Muscle of arm (tissue), 12 donors: ENCODE measurements around the gene SACS. TPM values are rescaled to one million over a fixed set of nuclear protein-coding genes. Genes with fewer than 3 reads are reported as not detected.
"Not testable (repeated sequence)": the region's sequence is repeated elsewhere in the genome, so short reads cannot be mapped to it uniquely, and the experiment has no call there.

Experiments
- DNase-seq: peaks from one replicate; pipeline ENCODE4 v3.0.0-alpha.2; 2013
- polyA plus RNA-seq, 12 donors: library from polyadenylated mRNA; unstranded; fragments of 120-200 nt; gene quantifications; one replicate each; pipeline ENCODE4 v1.2.1, GENCODE V29; 2013; ENCODE audit not compliant: insufficient read length in 12 of 12

The SACS gene
- polyA plus RNA-seq, 12 donors = 22.9 to 75.7 (median 54.4) TPM

DNA sequence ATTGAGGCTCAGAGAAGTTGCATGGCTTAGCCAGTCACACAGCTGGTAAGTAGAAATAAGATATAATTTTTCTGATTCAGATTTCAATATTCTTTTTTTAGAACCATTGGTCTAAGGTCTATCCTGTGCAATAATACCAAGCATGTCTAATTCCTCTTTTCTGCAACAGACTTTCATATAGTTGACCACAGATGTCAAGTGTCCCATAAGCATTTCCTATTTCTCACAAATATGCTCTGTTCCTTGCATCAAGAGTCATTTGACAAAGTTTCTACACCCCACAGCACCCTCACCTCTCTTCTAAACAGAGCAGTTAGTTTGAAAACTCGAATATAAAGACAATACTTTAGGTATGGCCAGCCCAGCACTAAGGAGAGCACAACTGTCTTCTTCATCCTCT lies 26.8 kb upstream of the SACS start:
- DNase-seq = no peak

DNA sequence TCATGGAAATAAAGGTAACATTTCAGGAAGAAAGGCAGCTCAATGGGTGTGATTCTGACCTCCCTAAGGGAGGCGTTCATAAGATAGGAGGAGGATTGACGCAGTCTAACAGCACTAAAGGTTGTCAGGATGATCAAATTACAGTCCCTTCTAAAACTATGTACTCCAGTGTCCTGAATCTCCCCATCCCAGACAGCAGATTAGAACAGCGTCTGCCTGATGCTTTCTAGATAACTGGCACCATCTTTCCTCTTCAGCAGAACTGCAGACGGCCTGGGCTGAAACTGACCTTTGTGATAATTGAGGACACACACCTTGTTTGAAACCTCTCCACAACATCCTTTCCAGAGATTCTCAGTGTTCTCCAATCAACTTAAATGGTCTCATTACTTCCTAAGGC lies 25.5 kb upstream of the SACS start:
- no peak for DNase-seq

DNA sequence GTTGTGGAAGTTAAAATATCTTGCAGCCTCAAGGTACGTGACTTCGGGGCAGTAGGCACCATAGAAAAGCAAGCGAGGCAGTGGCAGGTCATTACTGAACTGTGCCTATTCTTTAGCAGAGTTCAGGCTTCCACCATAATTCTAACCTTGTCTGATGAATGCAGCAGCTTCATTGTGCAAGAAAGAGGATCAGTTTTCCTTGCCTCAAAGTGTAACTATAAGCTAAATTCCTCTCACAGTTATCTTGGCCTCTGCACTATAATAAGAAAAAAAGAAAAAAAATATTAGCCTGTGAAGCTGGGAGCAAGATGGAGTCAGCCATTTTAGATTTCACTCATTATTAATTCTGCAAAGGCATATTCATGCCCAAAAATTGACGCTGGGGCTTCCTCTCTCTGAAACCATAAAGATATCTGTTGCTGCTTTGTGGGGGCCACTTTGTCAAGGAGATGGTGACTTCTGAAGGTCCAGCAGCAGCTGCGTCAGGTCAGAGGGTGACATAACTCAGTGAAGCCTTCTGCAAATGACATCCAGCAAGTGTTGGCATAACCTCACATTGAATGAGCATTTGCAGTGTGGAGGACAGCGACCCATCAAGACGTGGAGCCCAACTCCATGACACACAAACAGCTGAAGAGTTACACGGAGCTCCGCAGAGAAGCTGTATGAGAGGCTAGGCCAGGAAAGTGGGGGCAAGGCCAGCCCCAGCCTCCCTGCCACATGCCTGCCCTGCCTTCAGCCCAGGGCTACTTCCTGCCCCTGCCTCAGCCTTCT lies 23.1 kb upstream of the SACS start:
- no peak for DNase-seq

DNA sequence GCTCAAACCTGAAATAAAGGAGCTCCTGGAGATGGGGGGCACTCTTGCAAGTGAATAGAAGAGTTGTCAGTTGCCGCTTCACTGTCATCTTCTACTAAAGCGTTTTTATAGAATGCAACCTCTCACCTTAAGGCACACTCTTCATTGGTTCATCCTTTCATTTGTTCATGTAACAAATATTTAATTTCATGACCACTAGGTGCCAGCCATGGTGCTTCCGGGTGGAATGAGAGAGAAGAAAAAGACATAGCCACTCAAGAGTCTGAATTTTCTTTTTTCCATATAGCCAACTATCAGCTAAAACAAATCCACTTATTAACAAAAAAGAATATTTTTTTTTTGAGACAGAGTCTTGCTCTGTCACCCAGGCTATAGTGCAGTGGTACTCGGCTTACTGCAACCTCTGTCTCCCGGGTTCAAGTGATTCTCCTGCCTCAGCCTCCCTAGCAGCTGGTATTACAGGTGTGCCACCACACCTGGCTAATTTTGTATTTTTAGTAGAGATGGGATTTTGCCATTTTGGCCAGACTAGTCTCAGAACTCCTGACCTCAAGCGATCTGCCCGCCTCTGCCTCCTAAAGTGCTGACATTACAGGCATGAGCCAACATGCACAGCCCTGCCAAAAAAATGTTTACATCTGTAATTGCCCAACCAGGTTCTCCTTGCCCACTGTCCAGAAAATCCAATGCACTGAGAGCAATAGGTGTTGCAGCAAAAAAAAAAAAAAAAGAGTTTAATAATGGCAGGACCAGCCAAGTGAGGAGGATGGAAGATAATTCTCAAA lies 22.1 kb upstream of the SACS start:
- DNase-seq = no peak

DNA sequence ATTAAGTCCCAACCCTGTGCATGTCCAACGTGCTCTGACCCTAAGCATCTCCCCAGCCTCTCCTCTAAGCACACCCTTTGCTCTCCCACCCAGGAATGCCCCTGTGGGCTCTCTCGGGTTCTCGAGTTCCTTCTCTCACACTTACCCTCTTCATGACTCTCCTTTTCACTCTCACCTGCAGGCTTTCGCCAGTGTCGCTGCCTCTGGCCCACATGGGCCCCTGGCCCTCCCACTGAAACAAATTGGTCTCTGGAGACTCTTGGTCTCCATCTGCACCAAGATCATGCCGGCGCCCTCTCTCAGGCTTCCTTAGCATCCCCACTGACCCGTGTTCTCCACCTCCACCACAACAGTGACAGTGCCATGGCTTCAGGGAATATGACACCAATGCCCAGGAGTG lies 19.6 kb upstream of the SACS start:
- DNase-seq = no peak

DNA sequence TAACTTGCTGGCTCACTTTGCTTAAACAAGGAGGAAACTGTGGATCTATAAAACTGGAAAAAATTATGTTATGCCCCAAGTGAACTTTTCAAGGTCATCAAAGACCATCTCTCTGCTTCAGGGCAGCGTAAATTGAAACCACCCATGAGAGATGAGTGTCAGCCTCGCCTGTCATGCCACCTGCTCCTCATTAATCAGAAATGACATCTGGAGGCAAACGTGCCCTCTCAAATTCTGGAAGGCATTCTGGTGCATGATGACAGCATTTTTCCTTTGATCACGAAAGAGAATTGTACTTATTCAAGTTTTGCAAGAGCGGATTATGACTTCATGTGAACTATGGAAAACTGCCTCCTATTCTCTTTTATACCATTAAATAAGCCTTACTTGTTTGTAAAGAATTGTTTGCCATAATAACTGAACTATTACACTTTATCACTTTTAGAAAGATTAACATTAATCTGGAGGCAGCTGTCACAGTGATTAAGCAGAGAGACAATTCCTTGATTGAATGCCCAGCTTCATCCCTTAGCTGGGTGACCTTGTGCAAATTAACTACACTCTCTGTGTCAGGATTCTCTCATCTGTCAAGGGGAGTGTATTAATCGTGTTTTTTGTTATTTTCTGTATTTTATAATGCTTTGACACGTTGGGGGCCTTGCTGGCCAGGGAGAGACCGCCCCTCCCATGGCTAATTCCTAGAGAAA lies 17.0 kb upstream of the SACS start:
- peak; percentile 63 for DNase-seq

DNA sequence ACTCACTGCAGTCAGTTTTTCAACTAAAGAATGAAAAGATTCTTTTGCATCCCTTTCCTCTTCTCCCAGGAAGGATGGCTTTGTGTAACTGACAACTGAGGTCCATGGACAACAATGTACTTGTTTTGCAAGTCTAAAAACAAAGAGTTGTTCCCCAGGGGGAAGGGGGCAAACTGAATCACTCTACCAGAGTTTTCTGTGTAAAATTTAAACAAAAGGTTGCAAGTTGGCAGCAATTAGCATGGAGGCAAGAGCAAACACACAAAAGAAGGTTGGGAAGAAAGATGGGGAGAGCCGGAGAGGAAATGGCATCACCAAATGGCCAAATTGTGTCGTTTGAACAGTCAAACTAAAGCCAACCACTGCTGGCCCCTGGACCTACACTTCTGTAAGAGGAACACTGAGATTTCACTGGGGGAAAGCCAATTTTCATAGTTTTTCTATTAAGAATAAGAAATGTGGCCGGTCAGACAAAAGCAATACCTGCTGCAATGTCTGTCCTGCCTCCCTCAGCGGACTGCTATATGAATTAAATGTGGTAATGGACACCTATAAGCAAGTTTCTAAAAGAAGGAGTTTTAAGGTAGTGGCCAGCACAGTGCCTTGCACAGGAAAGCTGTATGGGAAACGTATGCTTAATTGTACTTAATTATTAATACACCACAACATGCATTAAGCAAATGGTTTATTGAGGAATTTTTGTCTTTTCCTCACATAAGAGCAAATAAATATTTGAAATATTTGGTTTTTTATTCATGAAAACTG lies 16.1 kb upstream of the SACS start:
- no peak for DNase-seq

DNA sequence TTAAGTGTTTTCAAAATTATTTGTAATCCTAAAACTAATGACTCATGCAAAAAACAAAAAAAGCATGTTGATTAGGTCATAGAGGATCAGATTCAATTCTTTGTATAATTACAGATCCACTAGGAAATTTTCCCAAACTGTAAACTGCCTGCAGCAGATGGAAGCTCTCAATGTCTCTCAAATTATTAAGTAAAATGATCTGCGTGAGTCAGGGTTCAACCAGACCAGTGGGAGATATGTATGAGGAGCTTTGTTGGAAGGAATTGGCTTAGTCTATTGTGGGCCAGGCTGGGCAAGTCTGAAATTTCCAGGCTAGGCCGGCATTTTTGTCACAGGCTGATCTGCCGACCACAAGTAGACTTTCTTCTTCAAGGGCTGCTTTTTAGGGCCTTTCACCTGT lies 14.4 kb upstream of the SACS start:
- no peak for DNase-seq

DNA sequence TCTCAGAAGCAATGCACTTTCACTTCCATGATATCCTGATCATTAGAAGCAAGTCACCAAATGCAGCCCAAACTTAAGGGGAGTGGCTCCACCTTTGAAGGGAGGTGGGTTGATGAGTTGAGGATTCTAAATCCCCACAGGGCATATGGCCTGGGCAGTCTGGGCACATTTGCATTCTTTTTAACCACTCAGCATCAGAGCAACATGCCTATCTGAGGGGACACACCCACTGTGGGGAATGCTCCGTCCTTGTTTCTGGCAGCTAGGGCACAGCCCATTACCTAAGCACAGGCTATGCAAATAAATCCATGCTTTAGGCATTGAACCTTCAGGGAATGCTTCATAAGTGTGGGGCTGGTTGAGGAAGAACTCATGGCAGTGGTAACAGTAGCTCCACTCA lies 12.3 kb upstream of the SACS start:
- DNase-seq = no peak

DNA sequence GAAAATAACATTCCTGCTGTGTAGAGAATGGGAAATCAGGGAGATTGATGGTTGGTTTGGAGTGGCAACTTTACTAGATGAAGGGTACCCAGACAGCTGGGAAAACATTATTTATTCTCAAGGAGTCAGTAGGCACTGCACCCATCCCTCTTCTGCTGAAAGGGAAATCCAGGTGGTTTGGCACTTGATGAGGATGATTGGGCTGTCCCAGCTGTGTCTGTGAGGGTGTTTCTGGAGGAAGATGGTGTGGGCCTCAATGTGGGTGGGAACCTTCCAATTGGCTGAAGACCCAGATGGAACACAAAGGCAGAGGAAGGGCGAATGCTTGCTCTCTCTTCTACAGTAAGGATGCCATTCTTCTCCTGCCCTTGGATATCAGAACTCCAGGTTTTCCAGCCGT lies 10.4 kb upstream of the SACS start:
- no peak for DNase-seq

DNA sequence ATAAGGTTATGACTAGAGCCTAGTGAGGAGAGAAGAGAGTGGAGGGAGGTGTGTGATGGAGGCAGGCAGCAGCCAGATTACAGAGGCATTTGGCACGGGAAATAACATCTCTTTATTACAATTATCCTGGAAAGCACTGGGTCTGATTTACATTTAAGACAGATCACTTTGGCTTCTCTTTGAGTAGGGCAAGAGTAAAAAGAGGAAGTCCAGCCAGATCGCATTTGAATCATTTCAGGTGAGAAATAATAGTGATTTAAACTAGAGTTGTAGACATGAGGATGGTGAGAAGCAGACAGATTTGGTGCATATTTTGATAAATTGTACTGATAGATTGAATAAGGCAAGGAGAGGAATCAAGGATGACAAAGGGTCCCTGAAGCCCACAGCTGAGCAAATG lies 9.6 kb upstream of the SACS start:
- DNase-seq = no peak

DNA sequence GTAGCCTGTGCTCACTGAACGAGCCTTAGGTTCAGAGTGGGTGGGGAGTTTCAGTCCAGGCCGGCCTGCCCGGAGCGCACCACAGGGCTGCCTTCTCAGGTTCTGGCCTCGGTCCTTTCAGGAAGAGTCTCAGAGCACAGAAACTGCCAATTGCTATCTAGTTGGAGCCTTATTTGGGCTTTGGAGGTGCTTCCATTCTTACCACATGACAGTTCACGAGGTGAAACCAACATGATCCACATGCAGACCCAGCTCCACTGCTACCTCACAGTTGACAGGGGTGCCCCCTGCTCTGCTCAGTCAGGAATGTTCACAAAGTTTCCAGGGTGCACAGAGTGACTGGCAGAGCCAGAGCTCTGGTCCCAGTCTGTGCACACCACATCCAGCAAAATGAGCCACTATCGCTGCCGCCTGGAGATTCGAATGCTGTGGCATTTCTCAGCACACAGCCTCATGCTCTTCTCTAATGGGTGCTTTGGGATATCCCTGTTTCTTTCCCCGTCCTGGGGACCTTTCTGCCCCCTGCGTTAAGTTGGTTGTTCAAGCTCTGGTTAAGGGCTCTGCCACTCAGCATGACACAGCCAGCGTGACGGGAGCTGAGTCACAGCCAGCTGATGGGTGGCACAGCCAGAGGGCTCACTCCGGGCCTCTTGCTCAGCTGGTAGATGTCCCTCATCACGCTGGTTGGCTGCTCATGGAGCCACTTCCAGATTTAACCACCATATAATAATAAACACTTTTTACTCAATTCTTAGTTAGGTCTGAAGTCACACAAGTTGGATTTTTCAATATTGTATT lies 7.5 kb upstream of the SACS start:
- DNase-seq = no peak

DNA sequence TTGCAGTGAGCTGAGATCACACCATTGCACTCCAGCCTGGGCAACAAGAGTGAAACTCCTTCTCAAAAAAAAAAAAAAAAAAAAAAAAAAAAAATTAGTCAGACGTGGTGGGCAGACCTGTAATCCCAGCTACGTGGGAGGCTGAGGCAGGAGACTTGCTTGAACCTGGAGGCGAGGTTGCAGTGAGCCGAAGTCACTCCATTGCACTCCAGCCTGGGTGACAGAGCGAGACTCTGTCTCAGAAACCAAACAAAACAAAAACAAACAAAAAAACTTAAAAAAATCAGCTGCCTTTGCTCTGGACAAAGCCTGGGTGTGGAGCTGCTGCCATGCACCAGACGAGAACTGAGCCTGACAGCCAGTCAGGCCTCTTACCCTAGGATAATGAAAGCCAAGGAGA lies 6.8 kb upstream of the SACS start:
- DNase-seq = not testable (repeated sequence)

DNA sequence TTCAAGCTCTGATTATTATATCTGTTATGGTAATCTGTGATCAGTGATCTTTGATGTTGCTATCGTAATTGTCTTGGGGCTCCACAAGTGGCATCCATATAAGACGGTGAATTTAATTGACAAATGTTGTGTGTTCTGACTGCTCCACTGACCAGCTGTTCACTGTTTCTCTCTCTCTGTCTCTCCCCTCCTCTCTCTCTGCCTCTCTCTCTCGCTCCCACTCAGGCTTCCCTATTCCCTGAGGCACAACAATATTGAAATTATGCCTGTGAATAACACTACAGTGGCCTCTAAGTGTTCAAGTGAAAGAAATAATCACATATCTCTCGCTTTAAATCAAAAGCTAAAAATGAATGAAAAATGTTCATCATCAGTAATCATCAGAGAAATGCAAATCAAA lies 4.4 kb upstream of the SACS start:
- DNase-seq = no peak

DNA sequence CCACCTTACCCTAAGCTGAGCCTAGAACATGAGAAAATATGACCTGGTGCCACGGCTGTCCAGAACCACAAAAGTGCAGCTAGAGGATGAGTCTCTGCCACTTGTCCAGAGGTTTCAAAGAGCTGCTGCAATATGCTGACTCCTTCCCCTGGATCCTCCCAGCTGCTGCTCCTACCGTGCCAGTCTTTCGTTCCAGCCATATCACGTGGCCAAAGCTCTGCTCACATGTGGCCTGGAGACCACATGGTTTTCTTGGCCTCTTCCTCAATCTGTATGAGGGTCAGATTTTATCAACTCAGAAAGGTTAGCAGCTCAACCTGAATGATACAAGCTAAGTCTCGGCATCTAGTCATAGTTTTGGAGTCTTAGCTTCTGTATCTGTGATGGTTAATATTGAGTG lies 3.2 kb upstream of the SACS start:
- DNase-seq = no peak

DNA sequence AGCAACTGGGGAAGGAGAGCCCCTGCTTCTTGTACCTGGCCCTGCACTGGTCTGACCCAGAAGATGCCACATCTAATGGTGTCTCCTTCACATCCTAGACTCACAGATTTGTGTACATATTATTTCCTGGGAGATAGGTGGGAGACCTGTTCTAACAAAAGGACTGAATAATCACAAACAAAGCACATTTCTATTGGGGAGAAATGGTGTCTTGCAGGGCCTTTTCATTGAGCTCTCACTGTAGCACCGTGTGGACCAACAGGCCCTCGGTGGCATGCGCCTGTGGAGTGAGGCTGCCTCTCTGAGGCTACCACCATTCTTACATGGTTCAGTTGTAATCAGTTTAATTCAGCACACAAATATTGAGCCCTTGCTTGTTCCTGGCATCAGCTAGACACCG lies 989 bp upstream of the SACS start:
- DNase-seq = no peak

DNA sequence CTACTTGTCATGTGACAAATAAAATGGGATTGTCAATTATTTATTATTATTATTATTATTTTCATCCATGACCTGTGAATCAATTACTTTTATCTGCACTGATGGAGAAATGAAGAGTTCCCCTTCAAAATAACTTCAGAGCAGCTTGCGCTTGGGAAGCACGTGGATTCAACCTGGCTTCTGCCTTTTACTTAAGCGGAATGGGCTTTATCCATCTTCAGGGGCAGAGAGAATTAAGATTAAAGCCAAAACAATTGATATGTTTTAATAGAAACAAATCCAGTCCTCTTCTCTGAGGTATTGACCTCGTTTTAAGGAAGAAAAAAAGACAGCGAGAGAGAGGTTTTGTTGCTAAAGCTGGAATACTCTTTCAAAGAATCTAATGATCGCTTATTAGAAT lies 876 bp downstream of the SACS start:
- no peak for DNase-seq

DNA sequence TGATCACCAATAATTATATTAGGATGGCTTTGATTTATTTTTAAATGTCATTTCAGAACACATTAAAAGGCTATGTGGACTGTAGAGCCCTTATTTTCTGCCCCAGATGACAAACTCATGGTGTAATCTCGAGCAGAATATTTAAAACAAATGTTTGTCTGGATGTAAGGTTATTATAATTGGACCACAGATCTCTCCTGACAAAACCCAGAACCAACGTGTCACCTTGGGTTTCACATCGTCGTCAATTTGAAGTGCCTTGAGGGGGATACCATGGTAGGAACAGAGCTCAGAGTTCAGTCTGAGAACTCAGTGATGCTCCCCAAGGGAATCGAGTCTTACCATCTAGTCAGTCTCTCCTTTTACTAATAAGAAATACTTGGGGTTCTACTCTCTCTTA lies 2.8 kb downstream of the SACS start:
- no peak for DNase-seq

DNA sequence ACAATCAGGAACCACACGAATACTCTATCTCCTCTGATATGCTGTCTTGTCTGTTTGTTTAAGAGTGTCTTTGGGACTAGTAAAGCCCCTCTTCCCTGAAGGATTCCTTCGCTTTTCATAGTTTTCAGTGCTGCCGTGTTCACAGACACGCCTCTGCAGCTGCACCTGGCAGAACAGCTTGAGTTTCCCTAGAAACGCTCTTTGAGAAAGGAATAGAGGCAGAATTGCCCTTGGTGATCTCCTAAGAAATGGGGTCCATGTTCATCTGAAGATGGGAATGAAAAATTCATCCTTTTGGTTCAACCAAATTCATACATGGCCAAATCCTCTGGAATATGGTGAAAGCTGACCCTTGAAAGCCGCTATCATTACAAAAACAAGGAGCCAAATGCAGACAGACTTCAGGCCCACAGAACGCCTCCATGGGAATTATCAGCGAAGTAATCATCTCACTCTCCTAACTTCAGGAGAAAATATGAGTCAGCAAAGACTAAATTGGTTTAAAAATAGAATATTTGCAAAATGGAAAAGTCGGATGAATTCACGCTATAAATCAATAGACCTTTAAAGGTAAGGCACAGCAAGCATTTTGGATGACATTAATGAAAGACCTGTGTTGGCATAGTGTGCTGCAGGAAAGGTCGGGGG lies 5.5 kb downstream of the SACS start:
- DNase-seq = no peak

DNA sequence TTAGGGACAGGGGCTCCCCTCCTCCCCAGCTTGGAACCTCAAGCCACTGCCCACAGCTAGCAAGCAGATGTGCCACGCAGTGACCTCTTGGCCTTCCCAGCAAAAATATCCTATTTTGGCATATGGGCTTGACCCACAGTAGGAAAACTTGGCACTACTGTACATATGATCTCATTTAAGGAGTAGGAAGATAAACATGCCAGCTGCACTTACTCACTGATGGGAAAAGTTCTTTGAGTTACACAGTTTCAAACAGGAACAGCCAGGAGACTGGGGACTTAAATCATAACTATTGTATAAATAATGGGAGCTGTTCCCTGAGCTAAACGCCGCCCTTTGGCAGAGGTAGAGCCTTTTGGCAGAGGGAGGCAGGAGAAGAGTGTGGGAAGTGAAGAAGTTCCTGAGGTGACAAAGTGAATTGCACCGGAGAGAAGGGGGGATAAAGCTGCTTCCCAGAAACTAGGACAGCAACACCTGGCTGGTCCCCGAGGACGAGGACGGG lies 6.1 kb downstream of the SACS start:
- peak; percentile 26 for DNase-seq

DNA sequence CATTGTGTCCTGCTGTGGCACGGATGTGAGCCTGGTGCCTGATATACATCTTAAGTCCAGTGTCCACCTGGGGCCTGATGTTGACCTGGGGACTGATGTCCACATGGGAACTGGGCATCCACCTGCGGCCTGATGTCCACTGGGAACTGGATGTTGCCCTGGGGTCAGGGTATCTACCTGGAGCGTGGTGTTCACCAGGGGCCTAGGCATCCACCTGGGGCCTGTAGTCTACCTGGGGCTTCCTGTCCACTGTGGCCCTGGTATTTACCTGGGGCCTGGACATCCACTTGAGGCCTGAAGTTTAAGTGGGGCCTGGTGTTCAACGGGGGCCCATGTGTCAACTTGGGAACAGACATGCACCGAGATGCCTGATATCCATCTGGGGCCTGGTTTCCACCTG lies 11.9 kb downstream of the SACS start:
- DNase-seq = no peak
